ENCODE measurements around the gene RND1.

GRCh38 chr12:48882972-48883304 is 17.3 kb upstream of the RND1 start:
- no peak for TF ChIP-seq CTCF (IDR thresholded peaks at IDR 0.05)
- TF ChIP-seq POLR2A (IDR thresholded peaks at IDR 0.05) = no peak
